Small intestine (tissue), 7 donors: Measurements from ENCODE around the gene FGD3. TPM values are rescaled to one million over a fixed set of nuclear protein-coding genes. Genes with fewer than 3 reads are reported as not detected.

ENCODE experiments used
- DNase-seq, 2 donors: peaks; one replicate each; pipeline versions ENCODE4 v3.0.0 to v3.0.0-alpha.2; 2013
- FAIRE-seq: peaks from 2 replicates; lab custom pipeline; 2012; peaks lifted over from hg19 to GRCh38; lab: Jason Lieb, UNC
- H3K27ac ChIP-seq, 3 donors: one replicate each; pipeline ENCODE4 v1.5.1; 2013; ENCODE audit warnings: low read length in 2 of 3, mild to moderate bottlenecking in 2 of 3, control low read depth in 1 of 3, inconsistent platforms in 1 of 3, low read depth in 1 of 3, moderate library complexity in 1 of 3
- H3K27me3 ChIP-seq, 3 donors: one replicate each; pipeline ENCODE4 v1.6.1; 2013; ENCODE audit warnings: low read length in 3 of 3, inconsistent platforms in 1 of 3; ENCODE audit not compliant: control insufficient read depth in 3 of 3, insufficient read depth in 3 of 3
- H3K36me3 ChIP-seq, 3 donors: one replicate each; pipeline ENCODE4 v1.6.1; 2013; ENCODE audit warnings: low read length in 3 of 3, inconsistent platforms in 1 of 3, low read depth in 1 of 3, mild to moderate bottlenecking in 1 of 3, moderate library complexity in 1 of 3; ENCODE audit not compliant: control insufficient read depth in 3 of 3, insufficient read depth in 2 of 3
- H3K4me1 ChIP-seq, 3 donors: one replicate each; pipeline ENCODE4 v1.6.1; 2013; ENCODE audit warnings: low read length in 2 of 3, inconsistent platforms in 1 of 3, low read depth in 1 of 3, mild to moderate bottlenecking in 1 of 3, moderate library complexity in 1 of 3; ENCODE audit not compliant: control insufficient read depth in 3 of 3, insufficient read depth in 2 of 3
- H3K4me3 ChIP-seq, 3 donors: one replicate each; pipeline ENCODE4 v1.5.1; 2013; ENCODE audit warnings: low read length in 3 of 3, control low read depth in 1 of 3, inconsistent platforms in 1 of 3, low read depth in 1 of 3, mild to moderate bottlenecking in 1 of 3, moderate library complexity in 1 of 3
- H3K9me3 ChIP-seq, 2 donors: one replicate each; pipeline ENCODE4 v1.6.1; 2013; ENCODE audit warnings: low read depth in 1 of 2, low read length in 1 of 2; ENCODE audit not compliant: control insufficient read depth in 2 of 2, insufficient read depth in 1 of 2
- WGBS, 3 donors: extraction: QIAGEN DNeasy Blood & Tissue Kit; methylation state at CpG; one replicate each; pipeline ENCODE4 v1.1.7; 2013; 5-methylcytosine and 5-hydroxymethylcytosine counted together
- polyA plus RNA-seq, 4 donors: library from polyadenylated mRNA; stranded (reverse) in 3 of 4; unstranded in 1 of 4; fragments of 200-250 nt in 3 of 4; fragments of 120-200 nt in 1 of 4; gene quantifications; one replicate each; pipeline versions ENCODE4 v1.2.1 to v1.2.3, GENCODE V29; 2013
- donor health status: healthy with polysubstance abuse.
- donor health status: control.
- donor health status: control.
- donor health status: Bipolar disorder and iron deficiency.
- donor health status: healthy.

Gene FGD3
- polyA plus RNA-seq, 4 donors: 0.67 to 26.1 (median 3.8) TPM

DNA sequence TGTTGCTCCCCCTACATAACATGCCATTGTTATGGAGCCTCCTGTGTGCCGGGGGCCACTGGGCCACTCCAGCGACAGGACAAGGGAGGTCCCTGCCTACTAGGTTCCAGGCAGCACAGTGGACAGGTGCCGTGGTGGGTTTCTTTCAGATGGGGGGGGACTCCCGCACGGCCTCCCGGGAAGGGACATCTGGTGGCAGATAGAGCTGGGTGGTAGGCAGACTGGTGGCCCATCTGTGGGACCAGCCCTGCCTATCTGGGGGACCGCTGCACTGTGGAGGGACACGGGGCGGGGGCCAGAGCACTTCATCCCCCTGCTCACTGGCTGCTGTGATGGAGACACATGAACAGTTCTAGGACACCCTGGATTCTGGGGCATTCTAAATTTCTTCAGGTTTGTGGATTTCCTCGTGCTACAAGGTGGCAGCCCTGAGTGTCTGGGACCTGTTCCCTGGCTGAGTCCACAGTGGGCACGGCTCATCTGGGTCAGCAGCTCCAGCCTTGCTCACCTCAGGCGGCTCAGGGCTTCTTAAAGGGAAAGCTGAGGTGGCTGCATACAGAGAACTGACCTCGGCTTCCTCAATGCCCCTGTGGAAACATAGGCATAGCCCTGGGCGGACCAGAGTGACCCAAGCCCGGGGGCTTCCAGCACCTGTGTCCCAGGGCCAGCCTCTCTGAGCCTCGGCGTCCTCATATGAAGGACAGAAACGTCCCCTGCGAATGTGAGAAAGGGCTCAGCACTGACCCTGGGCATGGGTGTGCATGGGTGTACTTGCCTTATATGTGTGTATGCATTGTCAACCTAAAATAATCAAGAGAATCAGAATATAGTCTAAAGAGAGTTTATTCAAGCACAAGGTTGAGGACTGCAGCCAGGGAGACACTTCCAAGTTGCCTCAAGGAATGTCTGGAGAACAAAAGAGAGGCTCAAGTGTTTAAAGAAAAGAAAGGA is 22.5 kb downstream of the FGD3 start:
- Histone ChIP-seq H3K4me3 (no peak overlapping the region), H3K27ac (no peak overlapping the region), H3K36me3 (peaks cover 0 to 3% (median 0%) of the 10 kb centered on the region in 3 donors), H3K4me1 (peaks cover 0 to 24% (median 0%) of the 10 kb centered on the region in 3 donors), H3K9me3 (no peaks in the 10 kb centered on the region), H3K27me3 (no peaks in the 10 kb centered on the region)
- no peak for FAIRE-seq
- 89 to 93% (median 90%) methylated on average over 19 of the region's 19 CpGs for WGBS, 3 donors
- no peak for DNase-seq

DNA sequence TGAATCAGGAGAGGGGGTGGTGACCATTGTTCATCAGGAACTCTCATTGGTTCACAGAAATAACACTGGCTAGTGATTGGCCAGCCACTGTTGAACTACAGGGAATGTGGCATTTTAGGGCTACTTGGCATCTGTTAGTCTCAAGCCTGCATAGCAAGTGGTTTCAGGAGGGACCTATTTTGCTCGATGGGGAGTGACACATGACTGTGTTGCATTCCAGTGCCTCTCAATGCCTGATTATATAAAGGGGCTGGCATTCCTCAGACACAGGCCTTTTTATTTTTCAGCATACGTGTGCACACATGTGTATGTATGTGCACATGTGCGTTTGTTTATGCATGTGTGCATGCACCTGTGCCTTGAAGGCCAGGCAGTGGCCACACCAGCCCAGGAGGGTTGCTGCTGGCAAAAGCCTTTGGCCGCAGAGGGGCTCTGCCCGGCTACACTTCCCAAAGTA is 23.2 kb downstream of the FGD3 start:
- FAIRE-seq (no peak), DNase-seq (no peak)
- peaks cover 0 to 7% (median 0%) of the 10 kb centered on the region in 3 donors for H3K36me3 ChIP-seq
- WGBS, 3 donors: 81 to 88% (median 84%) methylated on average over 5 of the region's 5 CpGs
- no peaks in the 10 kb centered on the region for H3K9me3 ChIP-seq
- no peak overlapping the region for H3K4me3 ChIP-seq
- H3K4me1 ChIP-seq: peaks cover 0 to 23% (median 0%) of the 10 kb centered on the region in 3 donors
- no peaks in the 10 kb centered on the region for H3K27me3 ChIP-seq
- no peak overlapping the region for H3K27ac ChIP-seq

DNA sequence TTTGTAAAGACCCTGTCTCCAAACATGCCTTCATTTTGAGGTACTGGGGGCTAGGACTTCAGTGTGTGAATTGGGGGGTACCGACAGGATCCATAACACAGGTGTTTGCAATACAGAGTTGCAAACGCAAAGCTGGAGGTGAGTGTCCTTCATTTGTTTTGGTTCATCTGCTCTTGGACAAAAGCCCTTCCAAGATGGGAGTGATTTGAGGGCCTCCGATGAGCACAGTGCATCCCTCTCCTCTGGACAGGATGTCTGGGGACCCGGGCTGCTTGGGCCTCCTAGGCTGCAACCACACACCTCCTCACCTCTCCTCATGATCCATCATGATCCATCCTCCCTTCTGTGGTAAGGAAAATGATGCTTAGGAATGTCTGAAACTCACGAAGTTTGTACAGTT is 23.8 kb downstream of the FGD3 start:
- Histone ChIP-seq H3K4me1 (peaks cover 0 to 21% (median 0%) of the 10 kb centered on the region in 3 donors), H3K27ac (no peak overlapping the region), H3K4me3 (no peak overlapping the region), H3K27me3 (no peaks in the 10 kb centered on the region), H3K9me3 (no peaks in the 10 kb centered on the region), H3K36me3 (peaks cover 0 to 9% (median 0%) of the 10 kb centered on the region in 3 donors)
- WGBS, 3 donors: 76 to 81% (median 76%) methylated on average over 5 of the region's 5 CpGs
- FAIRE-seq: no peak
- no peak for DNase-seq

DNA sequence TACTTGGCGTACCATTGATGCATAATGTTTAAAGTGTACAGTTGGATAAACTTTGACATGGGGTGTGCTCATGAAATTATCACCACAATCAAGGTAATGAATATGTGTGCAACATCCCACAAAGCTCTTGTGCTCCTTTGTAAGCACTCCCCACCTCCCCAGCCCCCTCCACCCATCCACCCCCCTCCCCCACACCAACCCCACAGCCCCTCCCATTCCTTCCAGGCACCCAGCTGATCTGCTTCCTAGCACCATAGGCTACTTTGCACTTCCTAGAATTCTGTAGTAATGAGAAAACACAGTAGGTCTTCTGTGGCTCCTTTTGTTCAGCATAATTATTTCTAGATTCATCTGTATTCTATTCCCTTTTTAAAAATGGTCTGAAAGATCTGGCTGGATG is 24.5 kb downstream of the FGD3 start:
- Histone ChIP-seq H3K27ac (no peak overlapping the region), H3K9me3 (no peaks in the 10 kb centered on the region), H3K27me3 (no peaks in the 10 kb centered on the region), H3K4me1 (peaks cover 0 to 21% (median 0%) of the 10 kb centered on the region in 3 donors), H3K36me3 (peaks cover 0 to 13% (median 0%) of the 10 kb centered on the region in 3 donors), H3K4me3 (no peak overlapping the region)
- no peak for DNase-seq
- no peak for FAIRE-seq
- WGBS, 3 donors: 95 to 100% (median 98%) methylated on average over 1 of the region's 1 CpG

DNA sequence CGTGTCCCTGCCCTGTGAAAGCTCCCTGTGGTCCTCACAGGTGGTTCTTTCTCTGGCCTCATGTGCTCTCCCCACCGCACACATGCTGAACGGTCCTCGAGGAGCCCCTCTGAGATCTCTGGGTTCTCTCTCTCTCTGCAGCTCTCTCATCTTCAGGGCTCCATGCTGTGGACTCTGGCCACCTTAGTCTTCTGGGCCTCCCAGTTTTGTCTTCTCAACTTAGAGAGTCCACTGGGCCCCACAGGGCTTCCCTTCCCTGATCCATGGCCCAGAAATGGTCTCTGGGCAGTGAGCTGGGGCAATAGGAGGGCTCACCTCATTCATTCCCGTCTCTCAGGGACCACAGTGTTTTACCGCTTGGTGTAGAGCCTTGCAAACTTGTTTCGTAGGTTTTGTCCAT is 26.4 kb downstream of the FGD3 start:
- FAIRE-seq (no peak), DNase-seq (no peak)
- 80 to 91% (median 87%) methylated on average over 7 of the region's 7 CpGs for WGBS, 3 donors
- Histone ChIP-seq H3K9me3 (no peaks in the 10 kb centered on the region), H3K36me3 (peaks cover 0 to 17% (median 0%) of the 10 kb centered on the region in 3 donors), H3K27me3 (no peaks in the 10 kb centered on the region), H3K4me3 (no peak overlapping the region), H3K4me1 (peaks cover 0 to 21% (median 5%) of the 10 kb centered on the region in 3 donors), H3K27ac (peak overlapping the region in 1 of 3 donors; percentile 76)

DNA sequence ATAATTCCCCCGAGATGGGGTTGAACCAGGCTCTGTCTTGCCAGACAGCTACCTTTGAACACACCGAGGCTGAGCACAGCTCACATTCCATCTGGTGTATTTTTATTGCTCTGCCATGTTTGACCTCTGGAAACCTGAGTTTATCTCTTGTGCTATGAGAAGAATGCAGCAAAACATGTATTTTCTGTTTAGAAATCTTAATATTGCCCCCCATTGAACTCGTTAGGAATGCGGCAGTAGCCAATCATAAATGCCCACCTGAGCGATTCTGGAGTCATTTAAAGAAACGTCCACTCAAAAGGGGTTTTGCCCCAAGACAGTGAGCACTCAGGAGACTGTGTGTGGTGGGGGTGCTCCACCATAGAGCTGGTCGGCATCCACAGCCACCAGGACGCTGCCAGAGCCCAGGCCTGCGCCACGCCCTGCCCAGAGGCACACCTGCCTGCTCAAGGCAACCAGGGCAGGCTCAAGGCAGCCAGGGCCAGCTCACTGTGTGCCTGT is 26.9 kb downstream of the FGD3 start:
- Histone ChIP-seq H3K36me3 (peaks cover 0 to 17% (median 0%) of the 10 kb centered on the region in 3 donors), H3K27me3 (no peaks in the 10 kb centered on the region), H3K9me3 (no peaks in the 10 kb centered on the region), H3K27ac (peak overlapping the region in 1 of 3 donors; percentile 76), H3K4me3 (no peak overlapping the region), H3K4me1 (peaks cover 0 to 21% (median 5%) of the 10 kb centered on the region in 3 donors)
- DNase-seq (peak in 1 of 2 donors; percentile 84), FAIRE-seq (no peak)
- 13 to 62% (median 32%) methylated on average over 10 of the region's 10 CpGs for WGBS, 3 donors

DNA sequence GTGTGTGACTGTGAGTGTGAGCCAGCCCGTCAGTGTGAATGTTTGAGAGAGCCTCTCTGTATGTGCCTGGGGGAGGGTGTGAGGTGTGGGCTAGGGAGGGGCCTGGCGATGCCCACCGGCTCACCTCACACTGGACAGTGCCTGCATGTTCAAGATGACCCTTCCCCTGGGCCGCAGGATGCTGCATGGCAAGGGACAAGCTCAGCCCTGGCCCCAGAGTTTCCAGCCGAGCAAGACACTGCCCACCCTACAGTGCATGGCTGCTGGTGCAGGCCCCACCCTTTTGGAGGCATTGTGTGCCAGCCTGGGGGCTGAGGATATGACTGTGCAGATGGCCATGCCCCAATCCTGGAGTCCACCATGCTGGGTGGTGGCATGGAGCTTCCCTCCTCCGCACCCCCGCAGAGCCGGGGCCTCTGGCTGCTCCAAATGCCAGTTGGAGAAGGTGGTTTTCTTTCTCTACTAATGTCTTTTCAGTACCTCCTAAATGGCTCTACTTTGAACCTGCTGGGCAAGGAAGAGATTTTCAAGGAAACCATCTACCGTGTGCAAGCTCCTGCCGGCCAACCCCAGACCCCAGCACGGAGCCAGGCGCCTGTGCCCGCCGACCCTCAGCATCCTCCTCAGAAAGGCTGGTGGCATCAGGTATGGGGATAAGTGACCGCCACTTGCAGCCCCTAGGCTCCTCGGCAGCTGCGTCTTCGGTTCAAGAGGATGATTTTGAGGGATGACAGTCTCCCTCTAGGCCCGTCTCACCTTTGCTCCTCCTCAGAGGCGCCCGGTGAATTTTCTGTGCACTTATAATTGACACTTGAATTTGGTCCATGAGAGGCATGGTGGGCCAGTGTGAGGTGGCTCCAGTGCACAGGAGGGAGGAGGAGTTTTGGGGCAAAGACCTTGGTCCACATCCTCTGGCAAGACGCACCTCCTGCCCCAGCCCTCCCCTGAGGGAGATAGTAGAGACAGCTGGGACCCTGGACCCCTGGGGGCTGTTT is 27.7 kb downstream of the FGD3 start:
- no peaks in the 10 kb centered on the region for H3K9me3 ChIP-seq
- H3K36me3 ChIP-seq: peaks cover 0 to 17% (median 0%) of the 10 kb centered on the region in 3 donors
- no peak for DNase-seq
- FAIRE-seq: no peak
- H3K4me3 ChIP-seq: no peak overlapping the region
- no peaks in the 10 kb centered on the region for H3K27me3 ChIP-seq
- WGBS, 3 donors: 83 to 89% (median 88%) methylated on average over 22 of the region's 22 CpGs
- H3K4me1 ChIP-seq: peaks cover 0 to 21% (median 5%) of the 10 kb centered on the region in 3 donors
- H3K27ac ChIP-seq: peak overlapping the region in 1 of 3 donors; percentile 76
